ENCODE results near the gene GREB1L.

GRCh38 chr18:21257386-21257785 is 15.4 kb downstream of the GREB1L start:
- TF ChIP-seq CTCF (IDR thresholded peaks at IDR 0.05) (no peak), POLR2A (IDR thresholded peaks at IDR 0.05) (no peak), EP300 (IDR thresholded peaks at IDR 0.05) (no peak)
